Measurements from ENCODE around the gene PRKCA.

DNA sequence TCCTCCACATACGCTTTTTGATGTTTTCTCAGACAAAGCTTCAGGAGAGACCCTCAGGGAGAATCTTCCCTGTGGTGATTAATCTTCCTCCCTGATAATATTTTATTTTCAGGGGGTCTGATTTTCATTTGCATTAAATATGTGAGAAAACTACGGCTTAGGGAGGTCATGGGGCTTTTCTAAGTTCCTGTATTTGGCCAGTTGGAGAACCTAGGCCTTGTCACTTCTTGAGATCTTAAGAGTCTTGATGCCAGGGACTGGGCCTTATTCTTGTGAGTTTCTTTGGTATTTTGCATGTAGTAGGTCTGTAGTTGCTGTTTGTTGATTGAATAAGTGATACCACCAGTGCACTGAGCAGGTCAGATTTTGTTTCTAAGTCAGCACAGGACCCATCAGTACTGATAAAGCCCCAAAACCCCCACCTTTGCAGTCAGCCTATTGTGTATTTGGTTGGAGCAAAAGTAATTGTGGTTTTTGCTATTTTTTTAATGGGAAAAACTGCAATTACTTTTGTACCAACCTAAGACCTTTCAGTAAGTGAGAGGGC lies 130.1 kb downstream of the PRKCA start:
- TF ChIP-seq, protein P1, sequence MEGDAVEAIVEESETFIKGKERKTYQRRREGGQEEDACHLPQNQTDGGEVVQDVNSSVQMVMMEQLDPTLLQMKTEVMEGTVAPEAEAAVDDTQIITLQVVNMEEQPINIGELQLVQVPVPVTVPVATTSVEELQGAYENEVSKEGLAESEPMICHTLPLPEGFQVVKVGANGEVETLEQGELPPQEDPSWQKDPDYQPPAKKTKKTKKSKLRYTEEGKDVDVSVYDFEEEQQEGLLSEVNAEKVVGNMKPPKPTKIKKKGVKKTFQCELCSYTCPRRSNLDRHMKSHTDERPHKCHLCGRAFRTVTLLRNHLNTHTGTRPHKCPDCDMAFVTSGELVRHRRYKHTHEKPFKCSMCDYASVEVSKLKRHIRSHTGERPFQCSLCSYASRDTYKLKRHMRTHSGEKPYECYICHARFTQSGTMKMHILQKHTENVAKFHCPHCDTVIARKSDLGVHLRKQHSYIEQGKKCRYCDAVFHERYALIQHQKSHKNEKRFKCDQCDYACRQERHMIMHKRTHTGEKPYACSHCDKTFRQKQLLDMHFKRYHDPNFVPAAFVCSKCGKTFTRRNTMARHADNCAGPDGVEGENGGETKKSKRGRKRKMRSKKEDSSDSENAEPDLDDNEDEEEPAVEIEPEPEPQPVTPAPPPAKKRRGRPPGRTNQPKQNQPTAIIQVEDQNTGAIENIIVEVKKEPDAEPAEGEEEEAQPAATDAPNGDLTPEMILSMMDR (IDR thresholded peaks at IDR 0.05): no peak
- TF ChIP-seq NR3C1 (CRISPR knock-in tag; conservative IDR thresholded peaks at IDR 0.05; ENCODE audit: low read depth) (no peak), ZNF416 (CRISPR knock-in tag; IDR thresholded peaks at IDR 0.05) (no peak), TCF7 (CRISPR knock-in tag; IDR thresholded peaks at IDR 0.05; ENCODE audit: low read depth) (no peak), NFE2L1 (CRISPR knock-in tag; IDR thresholded peaks at IDR 0.05) (no peak), CREM (CRISPR knock-in tag; IDR thresholded peaks at IDR 0.05) (no peak), ESRRA (CRISPR knock-in tag; IDR thresholded peaks at IDR 0.05; ENCODE audit: borderline replicate concordance) (no peak), FOXJ3 (CRISPR knock-in tag; IDR thresholded peaks at IDR 0.05; ENCODE audit: borderline replicate concordance) (no peak)
- TF ChIP-seq, protein P2, sequence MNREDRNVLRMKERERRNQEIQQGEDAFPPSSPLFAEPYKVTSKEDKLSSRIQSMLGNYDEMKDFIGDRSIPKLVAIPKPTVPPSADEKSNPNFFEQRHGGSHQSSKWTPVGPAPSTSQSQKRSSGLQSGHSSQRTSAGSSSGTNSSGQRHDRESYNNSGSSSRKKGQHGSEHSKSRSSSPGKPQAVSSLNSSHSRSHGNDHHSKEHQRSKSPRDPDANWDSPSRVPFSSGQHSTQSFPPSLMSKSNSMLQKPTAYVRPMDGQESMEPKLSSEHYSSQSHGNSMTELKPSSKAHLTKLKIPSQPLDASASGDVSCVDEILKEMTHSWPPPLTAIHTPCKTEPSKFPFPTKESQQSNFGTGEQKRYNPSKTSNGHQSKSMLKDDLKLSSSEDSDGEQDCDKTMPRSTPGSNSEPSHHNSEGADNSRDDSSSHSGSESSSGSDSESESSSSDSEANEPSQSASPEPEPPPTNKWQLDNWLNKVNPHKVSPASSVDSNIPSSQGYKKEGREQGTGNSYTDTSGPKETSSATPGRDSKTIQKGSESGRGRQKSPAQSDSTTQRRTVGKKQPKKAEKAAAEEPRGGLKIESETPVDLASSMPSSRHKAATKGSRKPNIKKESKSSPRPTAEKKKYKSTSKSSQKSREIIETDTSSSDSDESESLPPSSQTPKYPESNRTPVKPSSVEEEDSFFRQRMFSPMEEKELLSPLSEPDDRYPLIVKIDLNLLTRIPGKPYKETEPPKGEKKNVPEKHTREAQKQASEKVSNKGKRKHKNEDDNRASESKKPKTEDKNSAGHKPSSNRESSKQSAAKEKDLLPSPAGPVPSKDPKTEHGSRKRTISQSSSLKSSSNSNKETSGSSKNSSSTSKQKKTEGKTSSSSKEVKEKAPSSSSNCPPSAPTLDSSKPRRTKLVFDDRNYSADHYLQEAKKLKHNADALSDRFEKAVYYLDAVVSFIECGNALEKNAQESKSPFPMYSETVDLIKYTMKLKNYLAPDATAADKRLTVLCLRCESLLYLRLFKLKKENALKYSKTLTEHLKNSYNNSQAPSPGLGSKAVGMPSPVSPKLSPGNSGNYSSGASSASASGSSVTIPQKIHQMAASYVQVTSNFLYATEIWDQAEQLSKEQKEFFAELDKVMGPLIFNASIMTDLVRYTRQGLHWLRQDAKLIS (CRISPR knock-in tag; IDR thresholded peaks at IDR 0.05; ENCODE audit: borderline replicate concordance): no peak
- TF ChIP-seq, protein P3, sequence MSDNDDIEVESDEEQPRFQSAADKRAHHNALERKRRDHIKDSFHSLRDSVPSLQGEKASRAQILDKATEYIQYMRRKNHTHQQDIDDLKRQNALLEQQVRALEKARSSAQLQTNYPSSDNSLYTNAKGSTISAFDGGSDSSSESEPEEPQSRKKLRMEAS (CRISPR knock-in tag; IDR thresholded peaks at IDR 0.05): no peak
- TF ChIP-seq, protein P4, sequence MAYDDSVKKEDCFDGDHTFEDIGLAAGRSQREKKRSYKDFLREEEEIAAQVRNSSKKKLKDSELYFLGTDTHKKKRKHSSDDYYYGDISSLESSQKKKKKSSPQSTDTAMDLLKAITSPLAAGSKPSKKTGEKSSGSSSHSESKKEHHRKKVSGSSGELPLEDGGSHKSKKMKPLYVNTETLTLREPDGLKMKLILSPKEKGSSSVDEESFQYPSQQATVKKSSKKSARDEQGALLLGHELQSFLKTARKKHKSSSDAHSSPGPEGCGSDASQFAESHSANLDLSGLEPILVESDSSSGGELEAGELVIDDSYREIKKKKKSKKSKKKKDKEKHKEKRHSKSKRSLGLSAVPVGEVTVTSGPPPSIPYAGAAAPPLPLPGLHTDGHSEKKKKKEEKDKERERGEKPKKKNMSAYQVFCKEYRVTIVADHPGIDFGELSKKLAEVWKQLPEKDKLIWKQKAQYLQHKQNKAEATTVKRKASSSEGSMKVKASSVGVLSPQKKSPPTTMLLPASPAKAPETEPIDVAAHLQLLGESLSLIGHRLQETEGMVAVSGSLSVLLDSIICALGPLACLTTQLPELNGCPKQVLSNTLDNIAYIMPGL (CRISPR knock-in tag; IDR thresholded peaks at IDR 0.05): no peak
- TF ChIP-seq, protein P5, sequence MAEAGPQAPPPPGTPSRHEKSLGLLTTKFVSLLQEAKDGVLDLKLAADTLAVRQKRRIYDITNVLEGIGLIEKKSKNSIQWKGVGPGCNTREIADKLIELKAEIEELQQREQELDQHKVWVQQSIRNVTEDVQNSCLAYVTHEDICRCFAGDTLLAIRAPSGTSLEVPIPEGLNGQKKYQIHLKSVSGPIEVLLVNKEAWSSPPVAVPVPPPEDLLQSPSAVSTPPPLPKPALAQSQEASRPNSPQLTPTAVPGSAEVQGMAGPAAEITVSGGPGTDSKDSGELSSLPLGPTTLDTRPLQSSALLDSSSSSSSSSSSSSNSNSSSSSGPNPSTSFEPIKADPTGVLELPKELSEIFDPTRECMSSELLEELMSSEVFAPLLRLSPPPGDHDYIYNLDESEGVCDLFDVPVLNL (CRISPR knock-in tag; IDR thresholded peaks at IDR 0.05; ENCODE audit: borderline replicate concordance, low read depth): no peak

All from WTC11 (cell line).